Fibroblast of lung (primary cell): ENCODE results near the gene TMEM140. TPM values are rescaled to one million over a fixed set of nuclear protein-coding genes. Genes with fewer than 3 reads are reported as not detected.

Experiments used
- DNase-seq, 2 donors: peaks; one replicate each; pipeline versions ENCODE4 v3.0.0 to v3.0.0-alpha.2; 2010; ENCODE audit warnings: low read depth in 2 of 2
- H2AFZ ChIP-seq: 2 replicates; pipeline ENCODE4 v1.5.1; 2012; ENCODE audit warnings: low read length, control low read depth, inconsistent platforms
- H3K27ac ChIP-seq: 2 replicates; pipeline ENCODE4 v1.5.1; 2011; ENCODE audit warnings: low read length, control low read depth; ENCODE audit not compliant: insufficient read depth
- H3K27me3 ChIP-seq: 2 replicates; pipeline ENCODE4 v1.5.1; 2011; ENCODE audit warnings: mild to moderate bottlenecking, low read length; ENCODE audit not compliant: control insufficient read depth, insufficient read depth
- H3K36me3 ChIP-seq: 2 replicates; pipeline ENCODE4 v1.5.1; 2011; ENCODE audit warnings: low read length; ENCODE audit not compliant: control insufficient read depth, insufficient read depth
- H3K4me1 ChIP-seq: 2 replicates; pipeline ENCODE4 v1.5.1; 2011; ENCODE audit warnings: low read length; ENCODE audit not compliant: control insufficient read depth, insufficient read depth; ENCODE audit errors: extremely low read depth
- H3K4me2 ChIP-seq: 2 replicates; pipeline ENCODE4 v1.5.1; 2011; ENCODE audit warnings: low read length, control low read depth; ENCODE audit not compliant: insufficient read depth; ENCODE audit errors: extremely low read depth
- H3K4me3 ChIP-seq, 4 experiments: fragments of 200-600 bp in 1 of 4; sonication (generic) in 1 of 4; replicated peaks in 1 of 4; 2 replicates each; pipeline ENCODE4 v1.5.1; 2011 to 2016; ENCODE audit warnings: low read length in 4 of 4, low read depth in 3 of 4, mild to moderate bottlenecking in 3 of 4, control low read depth in 2 of 4, inconsistent platforms in 1 of 4, mixed read lengths in 1 of 4; ENCODE audit not compliant: insufficient read depth in 1 of 4; ENCODE audit errors: control extremely low read depth in 1 of 4
- H3K79me2 ChIP-seq: 2 replicates; pipeline ENCODE4 v1.5.1; 2012; ENCODE audit warnings: mild to moderate bottlenecking, low read length, inconsistent platforms; ENCODE audit not compliant: control insufficient read depth, insufficient read depth
- H3K9ac ChIP-seq: 2 replicates; pipeline ENCODE4 v1.5.1; 2011; ENCODE audit warnings: mild to moderate bottlenecking, low read length, control low read depth; ENCODE audit not compliant: insufficient read depth
- H3K9me3 ChIP-seq: 2 replicates; pipeline ENCODE4 v1.5.1; 2012; ENCODE audit warnings: low read depth, low read length; ENCODE audit not compliant: control insufficient read depth, insufficient read depth
- H4K20me1 ChIP-seq: 2 replicates; pipeline ENCODE4 v1.5.1; 2011; ENCODE audit warnings: low read length; ENCODE audit not compliant: control insufficient read depth, insufficient read depth; ENCODE audit errors: extremely low read depth
- EZH2 ChIP-seq: IDR thresholded peaks from 2 replicates; pipeline ENCODE4 v1.5.1; 2012; ENCODE audit warnings: low read length, control low read depth, mild to moderate bottlenecking; ENCODE audit errors: missing control alignments
- polyA plus RNA-seq, 2 donors: library from polyadenylated mRNA; depleted of rRNA in 1 of 2; stranded (reverse) in 1 of 2; unstranded in 1 of 2; fragments of >200 nt; gene quantifications; 2 replicates each; pipeline ENCODE4 v1.2.1, GENCODE V29; 2011 to 2012; ENCODE audit warnings: missing spikeins in 1 of 2
- total RNA-seq: library from RNA; depleted of rRNA; stranded (reverse); fragments of >200 nt; gene quantifications from 2 replicates; pipeline ENCODE4 v1.2.1, GENCODE V29; 2014
- TF ChIP-seq, protein P1 (sequence below), 2 donors: IDR thresholded peaks in 1 of 2; conservative IDR thresholded peaks in 1 of 2; 1 replicate in 1 of 2; 2 replicates in 1 of 2; pipeline ENCODE4 v1.5.1; 2011 to 2012; ENCODE audit warnings: low read length in 2 of 2, control low read depth in 1 of 2, inconsistent platforms in 1 of 2, low read depth in 1 of 2, mild to moderate bottlenecking in 1 of 2

The TMEM140 gene
- total and polyA plus RNA-seq, 2 donors (not counting 1 experiment from before 2014, with no cell fraction given): 8.7 to 29.7 TPM

DNA sequence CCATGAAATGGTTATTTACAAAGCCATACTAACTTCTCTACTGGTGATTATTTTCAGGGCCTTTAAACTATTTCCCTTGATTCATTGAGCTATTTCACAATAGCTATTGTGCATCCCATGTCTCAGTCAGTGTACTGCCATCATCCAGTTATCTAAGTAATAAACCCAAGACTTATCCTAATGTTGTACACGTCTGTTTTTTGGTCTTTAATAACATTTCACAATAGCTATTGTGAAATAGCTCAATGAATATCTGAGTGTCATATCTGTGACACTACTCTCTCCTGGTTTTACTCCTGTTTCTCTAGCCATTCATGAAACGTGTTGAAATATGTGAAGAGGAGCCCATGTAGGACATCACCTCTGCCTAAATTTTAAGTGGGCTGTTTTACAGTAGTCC lies 36.5 kb upstream of the TMEM140 start:
- H4K20me1 ChIP-seq: no peaks in the 10 kb centered on the region
- no peaks in the 10 kb centered on the region for H3K9me3 ChIP-seq
- H3K79me2 ChIP-seq: no peaks in the 10 kb centered on the region
- DNase-seq: peak in 1 of 2 donors; percentile 4
- H3K27ac ChIP-seq: no peak overlapping the region
- H3K36me3 ChIP-seq: no peaks in the 10 kb centered on the region
- H3K4me3 ChIP-seq: no peak overlapping the region
- H3K27me3 ChIP-seq: no peaks in the 10 kb centered on the region
- no peak for TF ChIP-seq EZH2
- TF ChIP-seq, protein P1, sequence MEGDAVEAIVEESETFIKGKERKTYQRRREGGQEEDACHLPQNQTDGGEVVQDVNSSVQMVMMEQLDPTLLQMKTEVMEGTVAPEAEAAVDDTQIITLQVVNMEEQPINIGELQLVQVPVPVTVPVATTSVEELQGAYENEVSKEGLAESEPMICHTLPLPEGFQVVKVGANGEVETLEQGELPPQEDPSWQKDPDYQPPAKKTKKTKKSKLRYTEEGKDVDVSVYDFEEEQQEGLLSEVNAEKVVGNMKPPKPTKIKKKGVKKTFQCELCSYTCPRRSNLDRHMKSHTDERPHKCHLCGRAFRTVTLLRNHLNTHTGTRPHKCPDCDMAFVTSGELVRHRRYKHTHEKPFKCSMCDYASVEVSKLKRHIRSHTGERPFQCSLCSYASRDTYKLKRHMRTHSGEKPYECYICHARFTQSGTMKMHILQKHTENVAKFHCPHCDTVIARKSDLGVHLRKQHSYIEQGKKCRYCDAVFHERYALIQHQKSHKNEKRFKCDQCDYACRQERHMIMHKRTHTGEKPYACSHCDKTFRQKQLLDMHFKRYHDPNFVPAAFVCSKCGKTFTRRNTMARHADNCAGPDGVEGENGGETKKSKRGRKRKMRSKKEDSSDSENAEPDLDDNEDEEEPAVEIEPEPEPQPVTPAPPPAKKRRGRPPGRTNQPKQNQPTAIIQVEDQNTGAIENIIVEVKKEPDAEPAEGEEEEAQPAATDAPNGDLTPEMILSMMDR (conservative IDR thresholded peaks at IDR 0.05 in 1 of 2, IDR thresholded peaks at IDR 0.05 in 1 of 2; ENCODE audit: low read depth in 1 of 2, low read length in 2 of 2): no peak
- H2AFZ ChIP-seq: no peak overlapping the region
- no peaks in the 10 kb centered on the region for H3K4me1 ChIP-seq
- no peak overlapping the region for H3K4me2 ChIP-seq
- H3K9ac ChIP-seq: no peak overlapping the region

DNA sequence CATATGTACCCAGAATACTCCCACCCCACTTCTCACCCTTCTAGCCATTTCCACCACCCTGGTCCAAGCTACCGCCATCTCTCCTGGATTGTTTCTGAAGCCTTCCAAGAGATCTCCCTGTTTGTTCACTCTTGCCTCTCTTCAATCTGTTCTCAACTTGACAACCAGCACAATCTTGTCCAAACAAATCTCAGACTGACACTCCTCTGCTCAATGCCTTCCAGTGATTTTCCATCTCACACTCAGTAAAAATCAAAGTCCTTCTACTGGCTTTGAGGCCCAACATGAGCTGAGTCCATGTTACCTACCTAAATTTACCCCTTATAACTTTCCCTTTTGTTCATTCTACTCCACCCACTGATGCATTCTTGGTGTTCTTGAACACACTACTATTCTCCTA lies 33.2 kb upstream of the TMEM140 start:
- H3K4me1 ChIP-seq: no peaks in the 10 kb centered on the region

DNA sequence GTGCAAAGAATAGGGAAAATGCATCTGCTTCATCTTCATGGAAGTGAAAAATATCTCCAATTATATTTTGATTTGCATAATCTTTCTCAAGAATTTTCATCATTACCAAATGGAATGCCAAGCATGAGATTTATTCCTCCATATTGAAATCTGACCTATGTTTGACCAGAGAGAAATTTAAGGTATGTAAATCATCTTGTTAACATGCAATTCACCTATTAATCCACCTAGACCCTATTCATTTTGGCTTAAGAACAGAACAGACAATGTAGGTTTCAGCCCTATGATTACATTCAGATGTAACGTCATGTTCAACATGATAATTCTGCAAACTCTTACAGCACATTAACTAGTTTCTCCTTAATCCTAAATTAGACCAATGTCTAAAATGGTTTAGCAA lies 30.8 kb upstream of the TMEM140 start:
- no peak overlapping the region for H3K27ac ChIP-seq
- no peaks in the 10 kb centered on the region for H3K9me3 ChIP-seq
- no peaks in the 10 kb centered on the region for H3K27me3 ChIP-seq
- no peak overlapping the region for H2AFZ ChIP-seq
- TF ChIP-seq, protein P1 (conservative IDR thresholded peaks at IDR 0.05 in 1 of 2, IDR thresholded peaks at IDR 0.05 in 1 of 2; ENCODE audit: low read depth in 1 of 2, low read length in 2 of 2): no peak
- no peak for TF ChIP-seq EZH2
- no peaks in the 10 kb centered on the region for H3K4me1 ChIP-seq
- no peak overlapping the region for H3K4me2 ChIP-seq
- no peaks in the 10 kb centered on the region for H4K20me1 ChIP-seq
- no peak overlapping the region for H3K4me3 ChIP-seq
- H3K36me3 ChIP-seq: no peaks in the 10 kb centered on the region
- H3K79me2 ChIP-seq: no peaks in the 10 kb centered on the region
- H3K9ac ChIP-seq: no peak overlapping the region
- DNase-seq: peak in 1 of 2 donors; percentile 3

More for the DNA sequence above, 33.2 kb upstream of the TMEM140 start:
- Histone ChIP-seq H3K27me3 (no peaks in the 10 kb centered on the region), H3K4me3 (no peak overlapping the region), H3K9me3 (no peaks in the 10 kb centered on the region), H3K4me2 (no peak overlapping the region), H3K27ac (no peak overlapping the region), H4K20me1 (no peaks in the 10 kb centered on the region), H3K9ac (no peak overlapping the region), H2AFZ (no peak overlapping the region), H3K79me2 (no peaks in the 10 kb centered on the region), H3K36me3 (no peaks in the 10 kb centered on the region)
- DNase-seq: no peak
- TF ChIP-seq EZH2: no peak
- TF ChIP-seq, protein P1 (conservative IDR thresholded peaks at IDR 0.05 in 1 of 2, IDR thresholded peaks at IDR 0.05 in 1 of 2; ENCODE audit: low read depth in 1 of 2, low read length in 2 of 2): no peak
